ENCODE results near the gene AMOTL2.

GRCh38 chr3:134388788-134389485 is 14.7 kb upstream of the AMOTL2 start:
- no peak for TF ChIP-seq CTCF (IDR thresholded peaks at IDR 0.05; ENCODE audit: poor library complexity)
- no peak for TF ChIP-seq EZH2 (IDR thresholded peaks at IDR 0.05; ENCODE audit: borderline replicate concordance)
- TF ChIP-seq EZH2phosphoT487 (IDR thresholded peaks at IDR 0.05; ENCODE audit: low read depth, severe bottlenecking, unreplicated experiment), result no peak

Data from hepatocyte (in vitro differentiated cells).